ENCODE results near the gene NOPCHAP1. TPM values are rescaled to one million over a fixed set of nuclear protein-coding genes. Genes with fewer than 3 reads are reported as not detected.

The NOPCHAP1 gene
- total RNA-seq, 1 experiment from 2014 or later, result 49.3 TPM

- Histone ChIP-seq H4K20me1 (ENCODE audit: control insufficient read depth, insufficient read depth, insufficient read length) (no peaks in the 10 kb centered on the region), H3K27me3 (ENCODE audit: insufficient read depth, low read length) (no peaks in the 10 kb centered on the region), H3K56ac (ENCODE audit: insufficient read length, low read depth, low read length) (no peak overlapping the region), H4K8ac (replicated peaks; ENCODE audit: insufficient read length, low read depth, low read length) (no peak overlapping the region), H2AFZ (ENCODE audit: low read length) (no peak overlapping the region), H3K23ac (ENCODE audit: insufficient read length, low read depth, low read length) (no peak overlapping the region), H3K9me3 (ENCODE audit: control insufficient read depth, low read depth, low read length) (no peaks in the 10 kb centered on the region), H3K9ac (ENCODE audit: extremely low read depth, insufficient read length, low read length) (no peak overlapping the region), H3T11ph (ENCODE audit: low read length) (no peak overlapping the region), H3K27ac (ENCODE audit: insufficient read length, low read depth, low read length) (no peak overlapping the region), H3K14ac (ENCODE audit: insufficient read depth, low read length) (no peak overlapping the region), H3K79me1 (ENCODE audit: insufficient read depth, low read depth, low read length, poor library complexity, severe bottlenecking) (no peaks in the 10 kb centered on the region), H2AK5ac (ENCODE audit: insufficient read length, low read length) (no peak overlapping the region), H3K79me2 (ENCODE audit: insufficient read depth, low read length) (no peaks in the 10 kb centered on the region), H3K4me1 (ENCODE audit: insufficient read depth, low read length) (no peaks in the 10 kb centered on the region), H2BK20ac (ENCODE audit: low read depth, low read length, poor library complexity, severe bottlenecking) (no peak overlapping the region), H2BK15ac (ENCODE audit: low read depth, low read length) (no peak overlapping the region), H4K5ac (ENCODE audit: insufficient read length, low read depth, low read length) (no peak overlapping the region), H2BK12ac (ENCODE audit: insufficient read length, low read depth, low read length) (no peak overlapping the region), H3K4me2 (ENCODE audit: insufficient read depth, insufficient read length, low read length) (no peak overlapping the region), H4K91ac (ENCODE audit: insufficient read length, low read depth, low read length) (no peak overlapping the region), H3K23me2 (ENCODE audit: insufficient read length, low read depth, low read length, poor library complexity, severe bottlenecking) (no peaks in the 10 kb centered on the region), H2BK5ac (ENCODE audit: insufficient read length, low read length) (no peak overlapping the region), H3K18ac (ENCODE audit: insufficient read length, low read depth, low read length) (no peak overlapping the region), H3K4ac (ENCODE audit: low read depth, low read length) (no peak overlapping the region), H2BK120ac (ENCODE audit: low read depth, low read length, poor library complexity, severe bottlenecking) (no peak overlapping the region)
- Mint-ChIP-seq H3K9me3 (peaks cover 12 to 15% of the 10 kb centered on the region in 2 experiments), H3K4me1 (no peaks in the 10 kb centered on the region), H3K27me3 (ENCODE audit: low read depth) (no peaks in the 10 kb centered on the region), H3K36me3 (ENCODE audit: insufficient read depth in 1 of 3, low read depth in 3 of 3) (peaks cover 3 to 9% (median 8%) of the 10 kb centered on the region in 3 experiments; a peak in 5 of 7 replicates), H3K4me3 (no peak overlapping the region), H3K27ac (no peak overlapping the region)
- TF ChIP-seq CTCF (conservative IDR thresholded peaks at IDR 0.05), result no peak
- DNase-seq, result no peak
- WGBS (ENCODE audit: extremely low coverage, insufficient read length, low lambda C conversion rate), result no CpG with 5 or more reads among the region's 2 CpGs
These were observed 47.0 kb upstream of the NOPCHAP1 start for GRCh38 chr12:104939089-104939488.

All from H9 (cell line).